ENCODE results near the gene SETDB2. TPM values are rescaled to one million over a fixed set of nuclear protein-coding genes. Genes with fewer than 3 reads are reported as not detected.
"Not testable (repeated sequence)": the region's sequence is repeated elsewhere in the genome, so short reads cannot be mapped to it uniquely, and the experiment has no call there.

SETDB2 gene
- total and polyA plus RNA-seq, 7 experiments from 2014 or later: 14.3 to 30.0 (median 20.3) TPM

DNA sequence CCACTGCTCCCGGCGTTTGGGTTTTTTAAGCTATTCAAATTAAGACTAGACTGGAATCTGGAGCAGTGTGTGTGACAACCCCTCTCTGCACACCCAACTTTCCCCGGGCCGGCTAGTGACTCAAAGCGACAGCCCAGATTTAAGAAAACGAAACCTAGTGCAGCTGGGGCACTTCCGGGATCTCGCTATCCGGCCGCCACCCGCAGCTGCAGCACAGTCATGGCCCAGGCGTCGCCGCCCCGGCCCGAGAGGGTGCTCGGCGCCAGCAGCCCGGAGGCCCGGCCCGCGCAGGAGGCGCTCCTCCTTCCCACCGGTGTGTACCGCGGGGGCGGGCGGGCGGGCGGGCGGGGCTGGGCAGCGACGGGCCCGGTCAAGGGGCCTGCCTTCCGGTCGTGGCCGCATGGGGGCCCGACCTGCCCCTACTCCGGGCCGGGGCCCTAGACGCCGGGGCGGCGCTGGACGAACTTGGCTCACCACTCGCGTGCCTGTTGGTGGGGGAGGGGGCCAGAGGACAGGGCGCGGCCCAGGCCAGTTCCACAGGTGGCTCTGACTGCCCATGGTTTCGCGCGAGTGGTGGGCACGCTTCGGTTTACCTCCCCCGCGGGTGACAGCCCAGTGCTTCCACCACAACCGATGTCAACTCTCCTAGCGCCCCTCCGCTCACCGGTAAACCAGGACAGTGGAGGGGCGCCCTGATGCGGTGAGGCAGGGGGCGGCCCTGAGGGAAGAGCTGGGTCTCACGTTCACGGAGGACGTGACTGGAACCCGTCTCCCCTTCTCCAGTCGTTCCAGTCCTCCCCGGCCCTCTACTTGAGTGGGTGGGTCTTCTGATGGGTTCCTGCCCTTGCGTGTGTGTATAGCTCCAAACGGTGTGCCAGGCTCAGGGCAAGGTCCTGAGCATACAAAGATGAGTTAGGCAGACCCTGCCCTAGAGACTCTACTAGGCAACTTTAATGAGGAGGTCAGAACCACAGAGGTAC, 52.0 kb downstream of the SETDB2 start, which contains the start of gene PHF11:
PHF11 (plus strand) TSS at position 171 of the 980 bp plus-strand sequence; CDS start at position 220, 49 bp downstream.
- H3K9me3 ChIP-seq (ENCODE audit: control insufficient read depth in 2 of 3, low read length in 3 of 3): no peaks in the 10 kb centered on the region
- Mint-ChIP-seq H3K36me3 (peaks cover 3 to 42% (median 11%) of the 10 kb centered on the region in 5 donors), H3K27me3 (no peaks in the 10 kb centered on the region), H3K4me3 (peak within 1 kb of the TSS; percentile 91 to 99 (median 97)), H3K27ac (peak within 1 kb of the TSS; percentile 81 to 100 (median 99)), H3K4me1 (peaks cover 34 to 59% (median 53%) of the 10 kb centered on the region in 7 donors), H3K9me3 (no peaks in the 10 kb centered on the region)
- peak; percentile 90 for ATAC-seq
- no peaks in the 10 kb centered on the region for H3K36me3 ChIP-seq (ENCODE audit: control insufficient read depth in 2 of 3, insufficient read depth in 3 of 3, low read length in 3 of 3)
- no peaks in the 10 kb centered on the region for H3K27me3 ChIP-seq (ENCODE audit: control insufficient read depth in 2 of 2, insufficient read depth in 2 of 2, low read length in 2 of 2)
- H3K27ac ChIP-seq (ENCODE audit: low read depth, low read length): peak within 1 kb of the TSS; percentile 90
- ChIA-PET CTCF (interaction anchor here (0.5 to 1.3 kb wide), 3 partner anchors 9 to 111 kb away, joined by 3 read pairs; no protein-coding TSS in a partner anchor), POLR2A (interaction anchor here (0.6 to 3.9 kb wide), 17 partner anchors 10 to 296 kb away, joined by 3 to 85 read pairs (median 5); partner anchors contain the start of genes CAB39L, KPNA3, RCBTB1 and SETDB2)
- intact Hi-C loops (cut with micrococcal nuclease): loop anchor here (1.0 to 10.0 kb wide), 21 partner anchors 17 to 1957 kb away; partner anchors contain the start of genes CAB39L (in 2 of the 2), INTS6 (in 2 of the 2), RCBTB1 (in 2 of the 2) and SETDB2 (in 2 of the 2)
- H3K4me1 ChIP-seq (ENCODE audit: control insufficient read depth in 2 of 2, insufficient read depth in 2 of 2, low read length in 2 of 2): peaks cover 25 to 34% of the 10 kb centered on the region in 2 donors
- peak; percentile 66 to 86 (median 83) for DNase-seq
- H3K4me3 ChIP-seq (ENCODE audit: low read length): peak within 1 kb of the TSS; percentile 77

DNA sequence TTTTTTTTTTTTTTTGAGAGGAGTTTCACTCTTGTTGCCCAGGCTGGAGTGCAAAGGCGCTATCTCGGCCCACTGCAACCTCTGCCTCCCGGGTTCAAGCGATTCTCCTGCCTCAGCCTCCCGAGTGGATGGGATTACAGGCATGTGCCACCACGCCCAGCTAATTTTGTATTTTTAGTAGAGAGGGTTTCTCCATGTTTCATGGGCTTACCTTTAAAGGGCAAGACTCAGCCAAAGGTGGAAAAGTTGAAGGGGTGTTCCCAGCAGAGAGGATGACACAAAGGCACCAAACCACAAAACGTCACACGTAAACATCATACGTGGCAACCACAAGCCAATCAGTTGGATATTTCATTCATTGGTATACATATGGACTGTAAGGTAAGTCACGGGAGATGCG, 52.8 kb downstream of the SETDB2 start:
- H3K9me3 Mint-ChIP-seq; H3K36me3 ChIP-seq (ENCODE audit: control insufficient read depth in 2 of 3, insufficient read depth in 3 of 3, low read length in 3 of 3); CTCF ChIA-PET; H3K27me3 Mint-ChIP-seq; H3K27me3 ChIP-seq (ENCODE audit: control insufficient read depth in 2 of 2, insufficient read depth in 2 of 2, low read length in 2 of 2); H3K9me3 ChIP-seq (ENCODE audit: control insufficient read depth in 2 of 3, low read length in 3 of 3): not testable (repeated sequence)
- peaks cover 34 to 59% (median 53%) of the 10 kb centered on the region in 7 donors for H3K4me1 Mint-ChIP-seq
- H3K4me3 Mint-ChIP-seq: peak overlapping the region; percentile 88 to 96 (median 92)
- POLR2A ChIA-PET: interaction anchor here (0.6 to 3.9 kb wide), 8 partner anchors 9 to 296 kb away, joined by 3 to 85 read pairs (median 8); partner anchors contain the start of genes CAB39L, KPNA3 and SETDB2
- H3K27ac ChIP-seq (ENCODE audit: low read depth, low read length): peak overlapping the region; percentile 90
- peaks cover 3 to 38% (median 11%) of the 10 kb centered on the region in 5 donors for H3K36me3 Mint-ChIP-seq
- peak; percentile 21 for ATAC-seq
- intact Hi-C loops (cut with micrococcal nuclease): loop anchor here (1.0 to 10.0 kb wide), 12 partner anchors 18 to 1955 kb away; partner anchors contain the start of genes INTS6 (in 1 of the 2), NUDT15 (in 1 of the 2), RCBTB1 (in 1 of the 2) and SPRYD7 (in 1 of the 2)
- H3K27ac Mint-ChIP-seq: peak overlapping the region; percentile 81 to 100 (median 96)
- H3K4me1 ChIP-seq (ENCODE audit: control insufficient read depth in 2 of 2, insufficient read depth in 2 of 2, low read length in 2 of 2): peaks cover 25 to 34% of the 10 kb centered on the region in 2 donors
- DNase-seq: peak in 8 of 9 donors; percentile 51 to 73 (median 64)
- peak overlapping the region; percentile 64 for H3K4me3 ChIP-seq (ENCODE audit: low read length)

DNA sequence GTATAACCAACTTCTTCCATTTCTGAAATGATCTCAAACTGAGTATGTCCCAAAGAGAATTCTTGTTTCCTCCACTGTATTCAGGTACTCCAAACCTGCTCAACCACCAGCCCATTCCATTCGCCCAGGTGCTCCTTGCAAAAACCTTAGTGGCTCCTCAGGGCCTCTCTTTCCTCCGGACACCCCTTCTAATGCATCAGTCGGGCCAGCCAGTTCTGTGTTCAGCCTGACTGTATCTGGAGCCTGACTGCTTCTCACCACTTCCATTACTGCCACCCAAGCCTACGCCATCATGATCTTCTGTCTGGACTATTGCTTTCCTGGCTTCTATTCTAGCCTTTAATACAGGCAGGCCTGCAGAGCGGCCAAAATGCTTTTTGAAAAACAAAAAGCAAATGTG, 53.2 kb downstream of the SETDB2 start:
- Mint-ChIP-seq H3K4me3 (peak overlapping the region; percentile 88 to 96 (median 92)), H3K36me3 (peaks cover 3 to 38% (median 11%) of the 10 kb centered on the region in 5 donors), H3K27me3 (no peaks in the 10 kb centered on the region), H3K4me1 (peaks cover 34 to 59% (median 53%) of the 10 kb centered on the region in 7 donors), H3K9me3 (no peaks in the 10 kb centered on the region), H3K27ac (peak overlapping the region; percentile 81 to 100 (median 96))
- Histone ChIP-seq H3K27me3 (ENCODE audit: control insufficient read depth in 2 of 2, insufficient read depth in 2 of 2, low read length in 2 of 2) (no peaks in the 10 kb centered on the region), H3K36me3 (ENCODE audit: control insufficient read depth in 2 of 3, insufficient read depth in 3 of 3, low read length in 3 of 3) (no peaks in the 10 kb centered on the region), H3K4me1 (ENCODE audit: control insufficient read depth in 2 of 2, insufficient read depth in 2 of 2, low read length in 2 of 2) (peaks cover 25 to 34% of the 10 kb centered on the region in 2 donors), H3K4me3 (ENCODE audit: low read length) (no peak overlapping the region), H3K27ac (ENCODE audit: low read depth, low read length) (peak overlapping the region; percentile 90), H3K9me3 (ENCODE audit: control insufficient read depth in 2 of 3, low read length in 3 of 3) (no peaks in the 10 kb centered on the region)
- intact Hi-C loops (cut with micrococcal nuclease): loop anchor here (2.0 to 10.0 kb wide), 11 partner anchors 18 to 1955 kb away; partner anchors contain the start of genes INTS6 (in 1 of the 2), NUDT15 (in 1 of the 2), RCBTB1 (in 1 of the 2) and SPRYD7 (in 1 of the 2)
- ChIA-PET POLR2A (interaction anchor here (1.5 to 2.2 kb wide), 2 partner anchors 9 to 29 kb away, joined by 4 to 20 read pairs; no protein-coding TSS in a partner anchor), CTCF (no interaction called here)
- ATAC-seq: no peak
- no peak for DNase-seq

- H3K27ac ChIP-seq (ENCODE audit: low read depth, low read length): peak overlapping the region; percentile 90
- H3K9me3 ChIP-seq (ENCODE audit: control insufficient read depth in 2 of 3, low read length in 3 of 3): no peaks in the 10 kb centered on the region
- H3K4me1 Mint-ChIP-seq: peaks cover 38 to 65% (median 61%) of the 10 kb centered on the region in 7 donors
- peak overlapping the region in 5 of 10 donors; percentile 15 to 96 (median 91) for H3K4me3 Mint-ChIP-seq
- H3K36me3 ChIP-seq (ENCODE audit: control insufficient read depth in 2 of 3, insufficient read depth in 3 of 3, low read length in 3 of 3): peaks cover 0 to 5% (median 2%) of the 10 kb centered on the region in 3 experiments
- no peaks in the 10 kb centered on the region for H3K27me3 Mint-ChIP-seq
- ATAC-seq: no peak
- DNase-seq: peak in 1 of 9 donors; percentile 5
- intact Hi-C loops (cut with micrococcal nuclease): loop anchor here (5.0 to 10.0 kb wide), 8 partner anchors 44 to 1954 kb away; partner anchors contain the start of genes INTS6 (in 1 of the 2), NUDT15 (in 1 of the 2) and SPRYD7 (in 1 of the 2)
- peak overlapping the region; percentile 51 to 100 (median 96) for H3K27ac Mint-ChIP-seq
- no peaks in the 10 kb centered on the region for H3K27me3 ChIP-seq (ENCODE audit: control insufficient read depth in 2 of 2, insufficient read depth in 2 of 2, low read length in 2 of 2)
- CTCF ChIA-PET: no interaction called here
- peaks cover 0 to under 1% (median 0%) of the 10 kb centered on the region in 11 donors for H3K9me3 Mint-ChIP-seq
- POLR2A ChIA-PET: no interaction called here
- H3K4me1 ChIP-seq (ENCODE audit: control insufficient read depth in 2 of 2, insufficient read depth in 2 of 2, low read length in 2 of 2): peaks cover 25 to 34% of the 10 kb centered on the region in 2 donors
- H3K36me3 Mint-ChIP-seq: peaks cover 4 to 43% (median 15%) of the 10 kb centered on the region in 5 donors
- no peak overlapping the region for H3K4me3 ChIP-seq (ENCODE audit: low read length)
These were observed 54.1 kb downstream of the SETDB2 start for GRCh38 chr13:49498206-49498605.

- Histone ChIP-seq H3K27me3 (ENCODE audit: control insufficient read depth in 2 of 2, insufficient read depth in 2 of 2, low read length in 2 of 2) (no peaks in the 10 kb centered on the region), H3K27ac (ENCODE audit: low read depth, low read length) (peak overlapping the region; percentile 90), H3K4me1 (ENCODE audit: control insufficient read depth in 2 of 2, insufficient read depth in 2 of 2, low read length in 2 of 2) (peaks cover 17 to 28% of the 10 kb centered on the region in 2 donors), H3K9me3 (ENCODE audit: control insufficient read depth in 2 of 3, low read length in 3 of 3) (no peaks in the 10 kb centered on the region), H3K36me3 (ENCODE audit: control insufficient read depth in 2 of 3, insufficient read depth in 3 of 3, low read length in 3 of 3) (peaks cover 0 to 9% (median 2%) of the 10 kb centered on the region in 3 experiments), H3K4me3 (ENCODE audit: low read length) (no peak overlapping the region)
- ChIA-PET POLR2A (interaction anchor here (1.0 kb wide), 1 partner anchor 57 kb away, joined by 3 read pairs; no protein-coding TSS in a partner anchor), CTCF (interaction anchor here (1.0 kb wide), 1 partner anchor 627 kb away, joined by 3 read pairs; no protein-coding TSS in a partner anchor)
- ATAC-seq (no peak), DNase-seq (no peak)
- Mint-ChIP-seq H3K4me1 (peaks cover 33 to 61% (median 56%) of the 10 kb centered on the region in 7 donors), H3K4me3 (peak overlapping the region in 7 of 10 donors; percentile 3 to 64 (median 39)), H3K36me3 (peaks cover 7 to 41% (median 18%) of the 10 kb centered on the region in 5 donors), H3K27ac (peak overlapping the region; percentile 28 to 100 (median 84)), H3K27me3 (no peaks in the 10 kb centered on the region), H3K9me3 (peaks cover 0 to 3% (median 0%) of the 10 kb centered on the region in 11 donors)
- intact Hi-C loops (cut with micrococcal nuclease): loop anchor here (5.0 to 10.0 kb wide), 8 partner anchors 42 to 1952 kb away; partner anchors contain the start of genes INTS6 (in 1 of the 2), NUDT15 (in 1 of the 2) and SPRYD7 (in 1 of the 2)
These were observed 56.0 kb downstream of the SETDB2 start for GRCh38 chr13:49499889-49500660.
